Astrocyte (in vitro differentiated cells and primary cell): Measurements from ENCODE around the gene IFIT2.

Source experiments
- CTCF ChIP-seq: IDR thresholded peaks from 2 replicates; pipeline ENCODE4 v1.5.1; 2011; ENCODE audit warnings: low read depth, mild to moderate bottlenecking, inconsistent platforms, low read length, moderate library complexity; ENCODE audit not compliant: insufficient read depth
- EZH2 ChIP-seq: IDR thresholded peaks from 2 replicates; pipeline ENCODE4 v1.6.1; 2012; ENCODE audit warnings: mild to moderate bottlenecking, low read length, inconsistent platforms; ENCODE audit not compliant: insufficient read depth

- TF ChIP-seq CTCF (no peak), EZH2 (no peak)
These were observed 4.1 kb upstream of the IFIT2 start for GRCh38 chr10:89297791-89298190.
